Measurements from ENCODE around the gene NUAK1.
"Not testable (repeated sequence)": the region's sequence is repeated elsewhere in the genome, so short reads cannot be mapped to it uniquely, and the experiment has no call there.

NUAK1 gene

DNA sequence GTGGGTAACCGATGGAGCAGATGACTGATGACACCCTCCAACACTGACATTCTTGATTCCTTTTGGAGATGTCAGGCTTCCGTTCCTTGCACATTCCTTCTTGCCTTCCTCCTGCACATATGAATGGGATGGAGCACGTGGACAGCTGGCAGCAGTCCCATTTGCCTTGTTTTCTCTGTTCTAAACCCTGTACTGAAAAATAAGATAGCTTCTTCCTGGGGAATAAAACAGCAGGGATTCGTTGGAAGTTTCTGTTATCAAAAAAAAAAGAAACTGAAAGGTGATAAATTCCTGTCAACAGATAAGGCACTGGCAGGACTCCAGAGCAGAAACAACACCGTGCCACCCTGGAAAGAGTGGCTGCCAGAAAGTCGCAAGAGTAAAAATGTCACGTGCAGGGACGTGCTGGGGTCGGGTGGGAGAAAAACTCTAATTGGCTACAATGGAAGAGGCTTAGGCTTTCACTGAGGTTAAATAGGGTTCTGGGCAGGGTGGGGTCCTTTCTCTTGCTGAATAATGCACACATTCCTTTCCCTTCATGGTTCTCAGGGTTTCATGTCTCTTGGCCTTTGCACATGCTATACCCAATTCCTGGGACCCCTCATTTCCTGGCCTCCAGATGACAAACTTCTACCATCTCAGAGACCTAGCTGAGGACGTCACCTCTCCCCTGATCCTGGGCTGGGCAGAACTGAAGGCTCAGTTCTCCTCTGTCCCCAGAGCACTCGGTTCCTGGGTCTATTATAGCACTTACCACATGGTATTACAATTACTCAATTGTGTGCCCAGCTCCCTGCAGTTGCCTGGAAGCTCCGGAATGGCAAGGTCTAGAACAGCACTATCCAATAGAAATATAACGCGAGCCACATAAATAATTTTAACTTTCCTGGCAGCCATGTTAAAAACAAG lies 7.0 kb upstream of the NUAK1 start:
- DNase-seq: no peak

DNA sequence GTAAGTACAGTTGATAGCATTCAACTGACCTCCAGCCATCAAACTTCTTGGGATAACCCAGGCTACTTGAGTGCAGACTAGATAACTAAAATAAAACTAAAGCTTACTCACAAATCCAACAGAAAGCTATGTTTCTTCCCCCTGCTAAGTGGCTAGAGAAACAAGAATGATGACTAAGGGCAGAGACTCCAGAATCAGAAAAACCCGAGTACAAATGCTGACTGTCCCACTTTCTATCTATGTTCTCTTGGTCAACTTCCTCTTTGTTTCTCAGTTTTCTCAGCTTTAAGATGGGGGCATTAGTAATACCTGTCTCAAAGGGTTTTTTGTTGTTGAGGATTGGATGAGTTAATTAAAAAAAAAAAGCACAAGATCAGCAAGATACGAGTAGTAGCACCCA lies 6.1 kb upstream of the NUAK1 start:
- DNase-seq: no peak

DNA sequence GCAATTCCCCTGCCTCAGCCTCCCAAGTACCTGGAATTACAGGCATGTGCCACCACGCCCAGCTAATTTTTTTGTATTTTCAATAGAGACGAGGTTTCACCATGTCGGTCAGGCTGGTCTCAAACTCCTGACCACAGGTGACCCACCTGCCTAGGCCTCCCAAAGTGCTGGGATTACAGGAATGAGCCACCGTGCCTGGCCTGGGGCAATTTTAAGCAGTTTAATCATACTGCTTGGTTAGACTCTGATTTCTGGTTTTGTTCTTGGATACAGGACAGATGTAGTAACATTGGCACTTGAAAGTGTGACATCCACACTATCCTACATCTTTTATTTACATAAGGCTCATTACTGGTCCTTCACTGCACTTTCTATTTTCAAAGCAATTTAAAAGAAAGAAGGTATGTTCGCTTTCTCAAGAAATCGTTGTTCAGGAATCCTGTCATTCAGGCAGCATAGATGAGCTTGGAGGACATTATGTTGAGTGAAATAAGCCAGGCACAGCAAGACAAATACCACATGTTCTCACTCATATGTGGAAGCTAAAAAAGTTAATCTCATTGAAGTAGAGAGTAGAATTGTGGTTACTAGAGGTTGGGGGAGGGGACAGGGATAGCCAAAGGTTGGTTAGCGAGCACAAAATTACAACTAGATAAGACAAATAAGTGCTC lies 4.0 kb upstream of the NUAK1 start:
- no peak for DNase-seq

DNA sequence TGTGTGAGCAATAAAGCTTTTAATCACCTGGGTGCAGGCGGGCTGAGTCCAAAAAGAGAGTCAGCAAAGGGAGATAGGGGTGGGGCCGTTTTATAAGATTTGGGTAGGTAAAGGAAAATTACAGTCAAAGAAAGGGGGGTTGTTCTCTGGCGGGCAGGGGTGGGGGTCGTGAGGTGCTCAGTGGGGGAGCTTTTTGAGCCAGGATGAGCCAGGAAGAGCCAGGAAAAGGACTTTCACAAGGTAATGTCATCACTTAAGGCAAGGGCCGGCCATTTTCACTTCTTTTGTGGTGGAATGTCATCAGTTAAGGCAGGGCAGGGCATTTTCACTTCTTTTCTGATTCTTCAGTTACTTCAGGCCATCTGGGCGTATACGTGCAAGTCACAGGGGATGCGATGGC lies 3.2 kb upstream of the NUAK1 start:
- not testable (repeated sequence) for DNase-seq

DNA sequence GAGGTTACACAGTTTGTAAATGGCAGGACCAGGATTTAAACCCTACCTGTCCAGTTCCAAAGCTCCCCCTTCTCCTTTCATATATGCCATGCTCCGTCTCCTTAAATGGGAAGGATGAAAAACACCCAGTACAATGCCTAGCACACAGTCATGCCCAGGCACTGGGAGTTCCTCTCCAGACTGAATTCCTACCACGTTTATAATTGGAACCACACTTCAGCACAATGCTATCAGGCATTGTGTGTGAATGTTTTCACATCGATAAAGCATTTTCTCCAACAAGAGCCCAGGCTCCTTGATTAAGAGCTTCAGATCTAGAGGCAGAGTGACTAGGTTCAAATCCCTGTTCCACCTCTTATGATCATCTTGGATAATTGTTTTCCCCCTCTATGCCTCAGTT lies 2.7 kb upstream of the NUAK1 start:
- DNase-seq: no peak

DNA sequence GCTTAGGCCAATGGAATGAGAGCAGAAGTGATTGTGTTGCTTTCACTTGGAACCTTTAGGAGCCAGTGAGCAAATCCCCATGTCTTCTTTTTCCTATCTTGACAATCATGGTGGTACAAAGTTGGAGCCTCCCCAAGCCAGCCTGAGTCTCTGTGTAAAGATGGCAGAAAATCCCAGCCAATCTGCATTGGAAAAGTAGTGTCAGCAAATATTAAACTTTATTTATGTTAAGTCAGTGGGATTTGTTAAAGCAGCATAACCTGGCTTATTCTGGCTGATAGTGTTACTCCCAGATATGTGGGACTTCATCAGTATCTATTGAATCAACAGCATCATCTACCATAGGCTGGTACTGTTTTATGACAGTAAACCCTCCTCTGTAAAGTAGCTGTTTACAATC lies 2.2 kb upstream of the NUAK1 start:
- no peak for DNase-seq

DNA sequence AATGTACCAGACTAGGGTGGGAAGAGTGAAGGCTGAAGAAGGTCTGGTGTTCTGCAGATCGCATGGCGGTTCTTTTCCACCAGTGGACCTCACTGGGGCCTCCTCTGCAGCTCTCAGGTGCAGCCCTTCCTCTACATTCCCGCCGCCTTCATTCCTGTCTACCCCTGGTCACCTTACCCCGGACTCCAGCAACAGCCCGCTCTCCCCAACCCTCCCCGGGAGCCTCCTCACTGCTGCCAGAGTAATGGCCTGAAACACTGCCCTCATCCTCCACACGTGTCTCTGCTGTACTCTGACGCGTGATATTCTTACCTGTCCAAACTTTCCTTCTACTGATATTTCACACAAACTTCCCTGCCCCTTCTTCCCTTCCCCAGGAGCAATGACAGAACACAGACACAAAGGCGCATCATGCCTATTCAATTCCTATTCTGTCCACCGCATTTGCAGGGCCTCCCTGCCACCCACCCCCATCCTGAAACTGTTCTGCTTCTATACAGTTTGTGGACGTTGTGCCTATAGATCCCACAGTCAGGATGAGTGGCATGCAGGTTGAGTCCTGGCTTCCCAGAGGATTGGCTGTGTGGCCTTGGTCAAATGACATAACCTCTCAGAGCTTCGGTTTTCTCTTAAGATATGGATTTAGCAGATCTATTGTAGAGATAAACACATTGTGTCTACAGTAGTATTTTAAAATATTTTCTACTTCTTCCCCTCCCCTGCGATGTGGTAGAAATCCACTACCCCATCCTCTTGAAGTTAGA lies 1.7 kb upstream of the NUAK1 start:
- DNase-seq: no peak

DNA sequence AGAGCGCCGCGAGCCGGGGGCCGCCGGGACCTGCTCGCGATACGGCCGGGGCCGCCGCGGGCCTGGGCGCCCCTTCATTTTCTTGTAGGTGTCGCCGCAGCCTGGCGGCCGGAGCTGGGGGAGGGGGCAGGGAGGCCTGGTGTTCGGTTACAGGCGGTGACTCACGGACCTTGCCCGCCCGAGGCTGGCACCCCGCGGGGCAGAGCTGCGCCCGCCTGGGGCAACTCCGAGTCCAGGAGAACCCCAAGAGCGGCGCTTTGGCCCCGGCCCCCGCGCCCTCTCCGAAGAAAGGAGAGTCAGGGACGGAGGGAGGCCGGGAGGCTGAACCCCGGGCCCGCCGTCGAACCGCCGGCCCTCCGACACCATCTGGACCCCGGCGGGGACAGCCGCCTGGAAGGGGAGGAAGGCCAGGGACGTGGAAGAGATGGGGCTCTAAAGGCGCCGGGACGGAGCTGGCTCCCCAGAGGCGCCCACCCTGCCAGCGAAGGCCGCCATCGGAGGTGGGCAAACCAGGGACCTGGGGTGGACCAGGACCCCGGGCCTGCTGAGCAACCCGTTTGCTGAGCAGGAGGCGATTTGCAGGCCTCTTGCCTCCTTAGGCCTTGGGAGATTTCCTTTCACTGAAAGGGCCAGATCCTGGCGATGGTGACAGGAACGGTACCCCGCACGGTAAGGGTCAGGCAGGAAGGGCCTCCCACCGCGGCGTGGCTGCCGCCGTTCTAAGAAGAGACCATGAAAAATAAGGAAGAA lies 843 bp upstream of the NUAK1 start:
- no peak for DNase-seq

DNA sequence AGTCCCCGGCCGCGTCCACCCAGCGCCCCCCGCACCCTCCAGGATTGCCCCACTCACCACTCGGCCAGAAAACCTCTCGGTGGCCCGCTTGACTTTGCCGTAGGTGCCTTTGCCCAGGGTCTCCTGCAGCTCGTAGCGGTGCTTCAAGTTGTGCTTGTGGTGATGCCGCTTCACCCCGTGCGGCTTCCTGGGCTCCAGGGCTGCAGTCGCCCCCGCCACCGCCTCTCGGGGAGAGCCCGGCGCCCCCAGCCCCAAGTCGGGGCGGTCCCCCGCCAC lies 459 bp downstream of the NUAK1 start:
- no peak for DNase-seq

DNA sequence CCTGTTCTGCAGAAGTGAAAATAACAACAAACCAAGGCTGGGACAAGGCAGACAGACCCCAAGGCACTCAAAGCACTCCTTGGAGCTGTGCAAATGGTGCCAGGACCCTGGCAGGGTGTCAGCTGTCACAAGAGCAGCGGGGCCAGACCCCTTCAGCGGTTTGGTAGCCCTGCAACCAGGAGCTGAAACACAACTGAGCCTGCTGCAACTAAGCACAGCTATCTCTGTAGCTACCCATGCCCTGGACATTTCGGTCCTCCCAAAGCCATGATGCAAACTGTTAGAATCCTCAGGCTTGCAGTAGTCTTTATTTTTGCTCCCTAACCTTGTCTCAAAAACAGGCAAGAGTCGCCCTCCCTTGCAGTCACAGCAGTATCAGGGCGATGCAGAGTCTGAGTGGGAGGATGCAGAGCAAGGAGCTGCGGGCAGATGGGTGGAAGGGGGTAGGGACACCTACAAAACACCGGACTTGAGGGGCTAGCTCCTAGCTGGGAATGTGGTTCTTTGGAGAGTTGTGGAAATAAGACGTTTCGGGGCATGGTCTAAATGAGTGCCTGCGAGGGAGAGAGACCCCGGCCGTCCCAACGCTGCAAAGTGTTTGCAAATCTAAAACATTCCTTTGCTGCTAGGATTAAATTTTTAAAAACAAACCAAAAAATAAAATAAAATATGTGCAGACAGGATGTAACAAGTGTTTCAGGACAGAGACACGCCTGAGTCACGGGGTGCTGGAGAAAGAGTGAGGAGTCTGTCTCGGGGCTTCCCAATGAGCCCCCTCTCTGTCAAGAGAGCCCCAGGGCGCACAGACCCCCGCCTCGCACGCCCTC lies 1.0 kb downstream of the NUAK1 start:
- DNase-seq: no peak

DNA sequence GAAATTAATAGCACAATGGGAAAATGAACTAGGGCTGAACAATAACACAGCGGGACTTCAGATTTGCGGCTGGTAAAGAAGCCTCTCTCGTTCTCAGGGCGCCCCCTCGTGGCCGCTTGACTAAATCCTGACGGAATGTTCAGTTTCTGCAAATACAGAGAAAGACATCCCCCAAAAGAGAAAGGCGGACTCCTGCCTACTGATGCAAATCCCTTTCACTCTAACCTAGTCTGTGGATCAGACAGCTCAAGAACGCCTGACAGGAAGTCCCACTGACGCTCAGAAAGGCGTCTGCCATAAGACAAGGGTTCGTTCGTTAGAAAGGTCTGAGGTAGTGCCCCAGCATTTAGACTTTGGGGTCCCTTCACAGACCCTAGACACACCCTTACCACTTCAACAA lies 2.5 kb downstream of the NUAK1 start:
- peak; percentile 53 for DNase-seq

DNA sequence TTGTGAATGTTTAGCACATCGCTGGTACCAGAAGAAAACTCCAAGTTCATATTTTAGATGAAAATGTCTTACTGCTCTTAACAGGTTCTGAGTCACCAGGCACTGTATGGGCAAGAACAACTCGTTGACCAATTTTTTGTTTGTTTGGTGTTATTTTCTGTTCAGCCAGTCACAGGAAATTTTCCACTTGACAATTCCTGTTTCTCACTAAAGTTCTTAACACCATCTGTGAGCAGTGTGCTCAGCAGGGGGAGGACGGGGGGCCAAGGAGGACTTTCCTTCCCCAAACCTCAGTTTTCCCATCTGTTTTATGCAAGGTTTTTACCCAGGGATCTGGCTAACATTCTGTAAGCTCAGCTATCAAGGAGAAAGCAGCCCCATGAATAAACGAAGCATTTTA lies 3.0 kb downstream of the NUAK1 start:
- DNase-seq: no peak

DNA sequence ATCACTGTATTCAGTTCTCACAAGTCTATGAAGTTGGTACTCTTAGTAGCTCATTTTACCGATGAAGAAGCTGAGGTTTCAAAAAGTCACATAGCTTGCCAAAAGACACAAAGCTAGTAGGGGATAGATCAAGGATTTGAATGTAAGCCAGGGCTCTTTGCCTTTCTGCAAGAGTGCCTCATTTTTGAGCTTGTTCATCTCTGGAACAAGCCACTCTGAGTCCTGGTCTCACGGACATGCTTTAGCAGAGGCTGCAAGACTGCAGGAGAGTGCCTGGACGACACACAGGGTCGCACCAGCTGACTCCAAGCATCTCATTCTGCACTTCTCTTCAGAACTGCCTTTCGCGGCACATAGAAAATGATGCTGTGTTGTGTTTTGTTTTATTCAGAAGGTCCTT lies 3.7 kb downstream of the NUAK1 start:
- no peak for DNase-seq

DNA sequence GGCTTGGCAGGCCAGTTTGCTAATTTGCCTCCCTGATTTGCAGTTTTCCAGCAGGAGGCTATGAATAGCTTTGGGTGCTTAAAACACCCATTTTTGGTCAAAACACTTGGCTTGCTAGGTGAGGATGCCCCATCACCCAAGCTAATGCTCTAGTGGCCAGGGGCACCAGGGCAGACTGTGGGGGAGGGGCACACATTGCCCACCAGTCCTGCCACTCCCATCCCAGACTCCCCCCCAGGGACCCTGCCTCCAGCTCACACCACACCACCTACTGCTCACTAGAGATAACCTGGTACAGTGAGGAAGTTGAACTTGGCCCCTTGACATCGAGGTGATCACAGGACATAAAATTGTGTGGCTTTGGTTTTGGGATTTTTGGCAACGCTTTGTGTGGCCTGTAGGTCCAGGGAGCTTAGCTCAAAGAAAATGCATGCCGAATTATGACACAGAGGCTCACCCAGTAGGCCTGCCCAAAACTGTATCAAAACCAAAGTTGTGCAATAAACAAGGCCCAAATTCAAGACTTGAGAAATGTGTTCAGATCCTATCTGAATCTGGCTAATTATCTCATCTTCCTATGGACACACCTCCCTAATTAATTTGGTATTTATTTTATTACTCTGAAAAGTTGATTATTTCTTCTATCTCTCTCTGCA lies 4.3 kb downstream of the NUAK1 start:
- no peak for DNase-seq

DNA sequence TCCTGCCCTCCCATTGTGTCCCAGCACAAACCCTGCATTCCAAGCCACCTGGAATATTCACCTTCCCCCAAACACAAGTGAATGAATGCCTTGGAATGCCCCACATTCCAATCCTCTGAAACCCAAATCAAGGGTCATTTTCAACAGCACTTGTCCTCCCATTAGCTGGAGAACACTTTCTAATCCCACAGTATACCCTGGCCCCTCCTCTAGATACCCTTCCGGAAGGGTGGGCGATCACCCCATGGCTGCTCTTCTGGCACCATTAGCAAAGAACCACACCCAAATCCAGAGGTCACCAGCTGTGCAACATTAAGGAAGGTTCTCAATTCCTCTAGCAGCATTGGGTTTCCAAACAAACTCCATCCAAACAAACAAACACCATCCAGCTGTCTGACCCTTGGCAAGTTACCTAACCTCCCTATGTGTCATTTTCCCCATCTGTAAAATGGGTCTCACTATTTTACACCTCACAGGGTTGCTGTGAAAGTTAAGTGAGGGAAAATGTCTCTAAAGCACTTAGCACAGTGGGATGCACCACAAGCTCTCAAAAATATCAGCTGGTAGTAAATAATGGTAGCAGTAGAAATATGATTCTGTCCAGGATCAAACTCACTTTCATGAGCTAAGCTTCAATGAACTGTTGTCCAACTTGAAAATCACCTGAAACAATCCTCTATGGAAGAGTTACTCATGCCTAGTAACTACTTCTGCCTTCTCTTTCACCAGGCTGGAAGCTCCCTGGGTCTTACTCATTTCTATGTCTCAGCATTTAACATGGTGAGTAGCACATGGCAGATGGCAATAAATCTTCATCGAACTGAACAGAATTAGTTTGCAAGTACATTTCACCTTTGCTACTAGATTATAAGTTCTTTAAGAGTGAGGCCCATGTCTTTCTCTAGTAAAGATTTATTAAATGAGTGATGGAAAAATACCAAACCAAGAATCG lies 5.3 kb downstream of the NUAK1 start:
- DNase-seq: no peak

DNA sequence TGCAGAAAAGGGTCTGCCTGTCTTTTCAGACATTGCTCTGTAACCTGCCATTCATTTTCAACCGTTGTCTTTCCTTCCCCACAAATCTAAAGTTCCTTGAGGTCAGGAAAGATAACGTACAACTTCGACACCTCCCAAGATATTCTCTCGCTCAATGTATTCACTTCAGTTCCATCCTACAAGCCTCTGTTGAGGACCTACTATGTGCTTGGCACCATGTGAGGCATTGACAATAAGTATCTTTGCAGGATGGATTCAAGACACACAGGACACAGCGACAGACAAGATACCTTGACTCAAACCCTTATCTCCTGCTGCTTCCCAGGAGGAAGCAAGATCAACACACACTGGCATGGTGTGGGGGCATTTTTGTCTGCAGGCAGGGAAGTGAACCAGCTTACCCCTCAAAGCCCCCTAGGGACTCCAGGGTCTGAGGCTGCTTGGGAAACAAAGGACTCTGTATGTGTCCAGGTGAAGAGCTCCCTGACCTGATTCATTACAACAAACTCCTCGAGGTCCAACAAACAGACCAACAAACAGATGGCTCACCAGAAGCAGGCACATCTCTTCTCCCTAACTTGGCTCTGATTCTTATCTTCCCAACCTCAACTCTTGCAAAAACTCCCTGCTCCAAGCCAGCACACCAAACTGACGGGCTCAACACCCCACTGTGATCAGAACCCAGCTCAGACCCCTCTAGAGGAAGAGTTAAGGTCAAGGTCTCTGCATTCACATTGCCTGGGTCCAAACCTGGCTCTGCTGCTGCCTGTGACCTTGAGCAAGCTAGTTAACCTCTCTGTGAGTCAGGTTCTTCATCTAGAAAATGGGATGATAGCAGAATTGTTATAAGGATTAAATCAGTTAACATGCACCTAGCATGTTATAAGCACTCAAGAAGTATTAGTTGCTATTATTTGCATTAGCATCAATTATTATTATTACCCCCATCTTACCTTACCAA lies 6.3 kb downstream of the NUAK1 start:
- no peak for DNase-seq

DNA sequence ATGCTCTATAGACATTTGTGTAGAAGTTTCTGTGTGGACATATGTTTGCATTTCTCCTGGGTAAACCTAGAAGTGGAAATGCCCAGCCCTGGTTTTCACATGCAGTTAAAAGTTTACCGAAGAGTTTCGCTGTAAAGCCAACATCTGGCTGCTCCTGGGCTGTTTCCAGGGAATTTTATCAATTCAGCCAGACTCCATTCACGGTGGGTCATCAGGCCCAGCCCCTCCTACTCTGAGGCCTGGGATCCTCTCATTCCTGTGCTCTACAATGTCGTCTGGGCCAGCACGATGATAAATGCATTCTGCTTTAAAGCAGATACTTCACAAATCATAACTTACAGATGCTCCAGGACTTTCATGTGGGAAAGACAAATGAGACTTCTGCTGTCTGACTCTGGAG lies 7.1 kb downstream of the NUAK1 start:
- no peak for DNase-seq

DNA sequence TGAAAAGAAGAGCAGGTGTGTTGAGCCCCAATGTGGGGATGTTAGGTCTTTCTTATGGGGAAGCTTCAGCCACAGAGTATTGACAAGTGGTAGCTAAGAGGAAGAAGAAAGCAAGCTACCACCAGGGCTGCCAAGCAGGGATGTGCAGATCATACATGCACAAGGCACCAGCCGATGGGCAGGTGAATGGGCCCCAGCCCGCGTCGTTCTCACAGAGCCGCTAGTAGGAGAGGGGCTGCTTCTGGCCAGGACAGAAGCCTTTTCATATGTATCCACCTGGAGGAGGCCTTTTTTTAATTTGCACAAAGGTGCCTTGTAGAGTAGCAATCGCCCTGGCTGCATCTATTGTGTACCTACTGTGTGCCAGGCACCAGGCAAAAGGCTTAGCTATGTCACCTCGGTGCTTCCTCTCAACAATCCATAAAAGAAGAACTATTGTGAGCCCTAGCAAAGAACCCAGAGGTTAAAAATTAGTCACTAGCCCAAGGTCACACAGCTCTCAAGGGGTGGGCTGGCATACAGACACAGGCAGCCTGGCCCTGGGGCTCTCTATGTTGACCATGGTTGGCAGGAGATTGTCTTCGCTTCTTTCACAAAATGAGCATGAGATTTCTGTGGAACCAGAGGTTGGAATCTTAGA lies 8.2 kb downstream of the NUAK1 start:
- DNase-seq: no peak
